ENCODE results near the gene PAGE3.

Gene PAGE3, protein sequence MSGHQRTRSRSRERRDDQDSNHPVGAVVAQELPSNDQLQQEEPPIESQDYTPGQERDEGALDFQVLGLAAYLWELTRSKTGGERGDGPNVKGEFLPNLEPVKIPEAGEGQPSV

DNA sequence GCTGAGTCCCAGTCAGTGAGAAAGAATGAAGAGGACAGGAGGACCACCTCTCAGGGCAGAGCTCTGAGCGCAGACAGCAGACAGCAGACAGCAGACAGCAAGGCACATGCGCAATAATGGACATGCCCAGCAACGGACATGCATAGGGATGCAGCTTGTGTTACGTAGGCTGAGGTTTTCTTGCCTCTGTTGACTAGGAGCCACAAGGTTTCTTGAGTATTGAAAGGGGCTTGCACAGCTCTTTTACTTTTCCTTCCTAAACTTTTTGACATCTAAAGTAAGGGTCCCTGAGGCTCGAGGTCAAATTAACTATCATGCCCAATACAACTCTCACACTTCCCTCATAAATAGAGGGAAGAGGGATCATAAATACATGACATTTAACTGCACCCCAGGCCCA is at the start of gene PAGE3:
TSS of gene PAGE3 (minus strand) at position 101 of the 400 bp plus-strand sequence. CDS start 1,013 bp downstream, outside the sequence.
- H3K27ac ChIP-seq: no peak within 1 kb of the TSS
- H3K4me3 ChIP-seq: no peak within 1 kb of the TSS

DNA sequence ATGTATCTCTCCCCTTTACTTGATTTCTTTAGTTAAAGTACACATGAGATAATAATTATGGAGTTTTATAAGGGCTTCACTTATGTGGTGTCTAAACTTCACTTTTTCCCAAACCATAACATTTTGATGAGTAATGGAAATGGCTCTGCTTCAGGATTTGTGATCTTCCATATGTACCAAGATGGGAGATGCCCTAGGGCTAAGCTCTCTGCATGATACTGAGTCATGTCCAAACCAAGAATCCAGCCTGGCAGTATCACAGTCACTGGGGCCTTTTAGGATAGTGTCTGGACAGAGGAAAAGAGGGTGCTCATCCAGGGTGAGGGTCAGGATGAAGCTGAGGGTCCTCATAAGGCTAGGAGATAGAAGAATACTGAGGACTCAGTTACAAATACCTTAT is 47.9 kb upstream of the PAGE3 start:
- H3K4me3 ChIP-seq: no peak overlapping the region
- H3K27ac ChIP-seq: no peak overlapping the region

DNA sequence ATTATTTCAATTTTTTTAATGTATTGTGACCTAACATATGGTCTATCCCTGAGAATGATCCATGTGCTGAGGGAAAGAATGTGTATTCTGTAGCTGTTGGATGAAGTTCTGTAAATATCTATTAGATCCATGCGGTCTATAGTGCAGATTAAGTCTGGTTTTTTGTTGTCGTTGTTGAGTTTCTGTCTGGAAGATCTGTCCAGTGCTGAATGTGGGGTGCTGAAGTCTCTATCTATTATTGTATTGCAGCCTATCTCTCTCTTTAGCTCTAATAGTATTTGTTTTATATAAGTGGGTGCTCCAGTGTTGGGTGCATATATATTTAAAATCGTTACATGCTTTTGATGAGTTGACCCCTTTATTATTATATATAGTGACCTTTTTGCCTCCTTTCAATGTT is 26.2 kb upstream of the PAGE3 start:
- H3K4me3 ChIP-seq: no peak overlapping the region
- no peak overlapping the region for H3K27ac ChIP-seq

DNA sequence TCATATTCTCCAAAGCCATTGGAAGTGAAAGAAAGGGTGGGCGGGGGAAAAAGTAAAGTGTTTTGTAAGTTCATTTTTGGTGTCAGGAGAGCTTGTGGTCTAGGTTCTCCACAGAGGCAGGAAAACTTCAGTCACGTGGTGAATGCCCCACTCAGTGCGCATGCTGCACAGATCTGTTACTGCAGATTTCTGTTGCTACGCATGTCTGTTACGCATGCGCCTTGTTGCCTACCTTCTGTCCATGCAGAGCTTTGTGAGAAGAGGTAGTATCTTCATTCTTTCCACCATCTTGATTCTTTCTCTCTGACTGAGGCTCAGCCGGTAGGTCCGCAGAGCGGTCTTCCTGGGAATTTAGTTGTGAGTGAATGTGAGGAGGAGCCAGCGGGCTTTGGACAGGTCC is 15.1 kb upstream of the PAGE3 start:
- Histone ChIP-seq H3K4me3 (no peak overlapping the region), H3K27ac (no peak overlapping the region)

DNA sequence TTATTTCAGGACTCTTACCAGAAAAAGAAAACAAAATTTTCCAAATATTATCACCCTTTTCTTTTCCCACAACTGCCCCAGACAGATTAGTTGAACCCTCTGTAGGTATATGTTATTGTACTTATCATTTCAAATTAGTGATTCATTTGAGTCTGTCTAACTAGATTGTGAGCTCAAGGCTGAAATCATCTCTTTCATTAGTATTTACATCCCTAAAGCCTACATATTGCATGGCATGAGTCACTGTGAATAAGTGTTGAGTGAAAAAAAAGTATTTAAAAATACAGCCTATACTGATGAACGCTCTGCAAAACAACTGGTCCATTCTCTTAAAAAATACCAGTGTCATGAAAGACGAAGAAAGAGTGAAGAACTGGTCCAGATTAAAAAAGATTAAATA is 3.9 kb downstream of the PAGE3 start:
- no peak overlapping the region for H3K27ac ChIP-seq
- no peak overlapping the region for H3K4me3 ChIP-seq

DNA sequence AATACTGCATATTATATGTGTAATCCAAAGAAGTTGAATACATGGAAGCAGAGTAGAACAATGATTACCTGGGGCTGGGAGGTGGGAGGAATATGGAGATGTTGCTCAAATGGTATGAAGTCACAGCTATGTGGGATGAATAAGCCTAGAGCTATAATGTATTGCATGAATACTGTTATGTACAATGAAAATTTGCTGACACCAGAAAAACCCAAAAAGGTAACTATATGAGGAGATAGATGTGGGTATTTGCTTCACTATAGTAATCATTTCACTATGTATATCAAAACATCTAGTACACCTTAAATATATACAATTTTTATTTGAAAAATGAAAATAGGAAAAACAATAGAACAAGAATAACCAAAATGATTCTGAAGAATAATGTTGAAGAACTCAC is 11.2 kb downstream of the PAGE3 start:
- H3K27ac ChIP-seq: no peak overlapping the region
- H3K4me3 ChIP-seq: no peak overlapping the region

DNA sequence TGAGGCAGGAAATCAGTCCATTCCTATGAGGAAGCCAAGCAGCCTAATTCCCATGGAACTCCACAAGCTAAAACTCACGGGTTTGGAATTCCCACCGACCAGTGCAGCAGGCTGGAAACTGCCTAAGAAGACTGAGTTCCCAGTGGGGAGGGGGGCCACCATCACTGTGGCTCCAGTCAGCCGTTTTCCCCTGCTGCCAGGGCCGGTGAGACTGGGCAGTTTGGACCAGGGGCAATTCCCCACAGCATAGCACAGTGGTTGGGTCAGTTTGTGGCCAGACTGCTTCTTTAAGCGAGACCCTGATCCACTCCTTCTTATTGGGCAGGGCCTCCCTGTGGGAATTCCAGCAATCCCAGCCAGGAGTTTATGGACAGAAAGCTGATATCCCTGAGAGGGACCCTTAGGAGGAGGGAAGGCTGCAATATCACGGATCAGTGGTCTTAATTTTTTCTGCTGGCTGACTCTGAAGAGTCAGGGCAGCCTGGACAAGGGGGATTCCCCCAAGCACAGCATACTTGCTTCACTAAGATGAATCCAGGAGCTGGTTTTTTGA is 23.9 kb downstream of the PAGE3 start:
- Histone ChIP-seq H3K27ac (no peak overlapping the region), H3K4me3 (no peak overlapping the region)

DNA sequence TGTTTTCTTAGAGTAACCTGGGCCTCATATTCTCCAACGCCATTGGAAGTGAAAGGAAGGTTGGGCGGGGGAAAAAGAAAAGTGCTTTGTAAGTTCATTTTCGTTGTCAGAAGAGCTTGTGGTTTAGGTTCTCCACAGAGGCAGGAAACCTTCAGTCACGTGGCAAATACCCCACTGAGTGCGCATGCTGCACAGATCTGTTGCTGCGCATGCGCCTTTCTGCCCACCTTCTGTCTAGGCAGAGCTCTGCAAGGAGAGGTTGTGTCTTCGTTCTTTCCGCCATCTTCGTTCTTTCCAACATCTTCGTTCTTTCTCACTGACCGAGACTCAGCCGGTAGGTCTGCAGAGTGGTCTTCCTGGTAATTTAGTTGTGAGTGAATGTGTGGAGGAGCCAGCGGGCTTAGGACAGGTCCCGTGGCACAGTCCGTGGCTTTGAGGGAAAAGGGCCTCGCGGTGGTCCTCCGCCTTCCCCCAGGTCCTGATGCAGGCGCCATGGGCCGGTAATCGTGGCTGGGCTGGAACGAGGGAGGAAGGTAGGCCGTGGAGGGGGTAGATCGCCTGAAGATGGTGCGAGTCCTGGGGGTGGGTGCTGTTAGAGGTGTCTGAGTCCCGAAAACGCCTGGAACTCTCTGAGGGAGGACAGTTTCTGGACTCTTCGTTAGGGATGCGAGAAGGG is 44.5 kb downstream of the PAGE3 start, which contains the start of gene PAGE5:
TSS of gene PAGE5 (plus strand) at position 228 of the 676 bp plus-strand sequence. CDS start 1,037 bp downstream, outside the sequence.
- Histone ChIP-seq H3K27ac (no peak within 1 kb of the TSS), H3K4me3 (no peak within 1 kb of the TSS)

DNA sequence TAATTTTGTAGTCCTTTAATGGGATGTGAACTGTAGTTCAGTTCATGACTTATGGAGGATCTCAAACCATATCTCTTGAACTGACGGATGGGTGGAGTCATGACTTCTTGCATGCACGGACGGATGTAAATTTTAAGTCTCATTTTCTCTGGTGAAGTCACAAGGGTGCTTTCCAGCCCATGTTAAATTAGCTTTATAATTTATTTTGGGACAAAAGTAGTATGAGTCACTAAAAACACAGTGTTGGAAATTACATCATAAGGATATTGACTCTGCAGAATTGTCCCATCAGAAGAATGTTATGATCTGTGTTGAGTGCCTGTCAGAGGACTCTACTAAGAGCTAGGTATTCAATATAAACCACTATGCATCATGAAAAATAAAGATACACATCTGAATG is 51.3 kb downstream of the PAGE3 start:
- no peak overlapping the region for H3K27ac ChIP-seq
- no peak overlapping the region for H3K4me3 ChIP-seq

DNA sequence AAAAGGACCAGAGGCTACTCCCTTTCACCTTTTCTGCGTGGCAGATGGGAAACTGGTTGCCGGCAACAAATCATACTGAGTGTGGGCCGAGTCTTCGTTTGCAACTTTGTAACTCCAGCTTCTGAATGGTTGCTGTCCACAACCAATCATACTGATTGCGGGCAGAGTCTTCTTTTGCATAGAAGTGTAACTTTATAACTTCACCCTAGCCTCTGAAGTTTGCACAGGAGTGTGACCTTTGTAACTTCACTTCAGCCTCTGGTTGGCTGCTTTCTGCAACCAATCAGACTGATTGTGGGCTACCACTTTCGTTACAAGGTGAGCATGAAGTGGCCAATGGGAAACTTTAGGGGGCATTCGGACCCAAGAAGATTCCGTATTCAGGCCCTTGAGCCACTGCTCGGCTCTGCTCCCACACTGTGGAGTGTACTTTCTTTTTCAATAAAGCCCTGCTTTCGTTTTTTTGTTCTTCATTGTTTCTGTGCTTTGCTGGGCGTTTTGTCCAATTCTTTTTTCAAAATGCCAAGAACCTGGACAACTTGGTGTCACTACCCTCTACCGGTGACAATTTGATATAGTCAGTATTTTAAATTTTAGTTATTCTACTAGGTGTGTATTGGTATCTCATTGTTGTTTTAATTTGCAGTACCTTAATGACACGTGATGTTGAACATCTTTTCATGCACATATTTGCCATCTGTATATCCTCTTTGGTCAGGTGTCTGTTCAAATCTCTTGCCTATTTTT is 53.6 kb downstream of the PAGE3 start:
- H3K27ac ChIP-seq: no peak overlapping the region
- H3K4me3 ChIP-seq: no peak overlapping the region
